ENCODE measurements around the gene MRPL21.

The MRPL21 gene

GRCh38 chr11:68932358-68932757 is 28.7 kb upstream of the MRPL21 start:
- H3K4me3 ChIP-seq (ENCODE audit: control insufficient read depth, low read depth, low read length), result no peak overlapping the region
- no peak for TF ChIP-seq CTCF (IDR thresholded peaks at IDR 0.05; ENCODE audit: control insufficient read depth, insufficient read depth, low read depth, low read length, missing control alignments)
- no peak for DNase-seq (ENCODE audit: low read depth)

- TF ChIP-seq CTCF (IDR thresholded peaks at IDR 0.05; ENCODE audit: control insufficient read depth, insufficient read depth, low read depth, low read length, missing control alignments), result no peak
Measured at GRCh38 chr11:68931911-68932310, 28.3 kb upstream of the MRPL21 start.

GRCh38 chr11:68930991-68931855 is 27.6 kb upstream of the MRPL21 start:
- no peak for DNase-seq (ENCODE audit: low read depth)
- no peak for TF ChIP-seq CTCF (IDR thresholded peaks at IDR 0.05; ENCODE audit: control insufficient read depth, insufficient read depth, low read depth, low read length, missing control alignments)
- H3K4me3 ChIP-seq (ENCODE audit: control insufficient read depth, low read depth, low read length), result no peak overlapping the region

More at GRCh38 chr11:68931911-68932310, 28.3 kb upstream of the MRPL21 start:
- no peak for DNase-seq (ENCODE audit: low read depth)
- no peak overlapping the region for H3K4me3 ChIP-seq (ENCODE audit: control insufficient read depth, low read depth, low read length)

- no peak overlapping the region for H3K4me3 ChIP-seq (ENCODE audit: control insufficient read depth, low read depth, low read length)
- no peak for DNase-seq (ENCODE audit: low read depth)
- TF ChIP-seq CTCF (IDR thresholded peaks at IDR 0.05; ENCODE audit: control insufficient read depth, insufficient read depth, low read depth, low read length, missing control alignments), result no peak
Measured at GRCh38 chr11:68929706-68930570, 26.3 kb upstream of the MRPL21 start.

GRCh38 chr11:68929135-68929534 is 25.5 kb upstream of the MRPL21 start:
- no peak for TF ChIP-seq CTCF (IDR thresholded peaks at IDR 0.05; ENCODE audit: control insufficient read depth, insufficient read depth, low read depth, low read length, missing control alignments)
- H3K4me3 ChIP-seq (ENCODE audit: control insufficient read depth, low read depth, low read length), result no peak overlapping the region

GRCh38 chr11:68928136-68928880 is 24.7 kb upstream of the MRPL21 start:
- DNase-seq (ENCODE audit: low read depth), result no peak
- no peak overlapping the region for H3K4me3 ChIP-seq (ENCODE audit: control insufficient read depth, low read depth, low read length)
- TF ChIP-seq CTCF (IDR thresholded peaks at IDR 0.05; ENCODE audit: control insufficient read depth, insufficient read depth, low read depth, low read length, missing control alignments), result no peak

More at GRCh38 chr11:68929135-68929534, 25.5 kb upstream of the MRPL21 start:
- no peak for DNase-seq (ENCODE audit: low read depth)
